Stimulated activated CD8-positive, alpha-beta memory T cell treated with anti-CD3 and anti-CD28 coated beads, Interleukin-12 subunit alpha, Interleukin-12 subunit beta, amount 100 ng/mL, for 4 hours (primary cell): ENCODE measurements around the gene RWDD3.

Source experiments
- DNase-seq: peaks from one replicate; pipeline ENCODE4 v3.0.0-alpha.2; 2020; ENCODE audit warnings: low read depth

RWDD3 gene

DNA sequence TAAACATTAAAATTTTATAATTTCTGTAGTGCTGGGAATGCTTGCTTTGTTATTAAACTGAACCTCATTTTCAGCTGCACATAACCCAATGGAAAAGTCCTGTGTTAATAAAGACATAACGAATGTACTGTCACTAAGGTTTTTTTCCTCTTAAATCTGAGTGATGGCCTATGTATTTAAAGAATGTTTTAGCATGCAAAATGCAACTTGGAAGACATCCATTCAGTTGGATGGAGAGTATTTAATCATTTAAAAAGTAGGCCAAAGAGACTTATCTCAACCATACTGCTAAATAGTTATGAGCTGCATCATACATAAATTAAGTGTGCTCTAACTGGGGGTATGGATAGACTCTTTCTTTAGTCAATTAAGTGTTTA lies 48.5 kb downstream of the RWDD3 start:
- no peak for DNase-seq

DNA sequence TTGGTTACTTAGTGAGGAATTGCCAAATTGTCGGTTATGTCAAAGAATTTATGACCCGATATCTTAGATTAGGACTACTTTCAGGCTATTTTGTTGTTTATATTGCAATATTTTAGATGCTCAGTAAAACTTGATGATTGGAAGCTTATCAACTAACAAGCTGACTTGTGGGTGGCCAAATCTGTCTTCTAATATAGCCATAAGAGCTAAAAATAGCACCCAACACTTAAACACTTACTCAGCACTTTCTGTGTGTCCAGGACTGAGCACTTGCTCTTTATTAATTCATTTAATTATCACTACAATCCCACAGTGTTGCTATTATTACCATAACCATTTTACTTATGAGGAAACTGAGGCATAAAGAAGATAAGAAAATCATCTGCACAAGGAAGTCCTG lies 50.4 kb downstream of the RWDD3 start:
- DNase-seq = no peak

DNA sequence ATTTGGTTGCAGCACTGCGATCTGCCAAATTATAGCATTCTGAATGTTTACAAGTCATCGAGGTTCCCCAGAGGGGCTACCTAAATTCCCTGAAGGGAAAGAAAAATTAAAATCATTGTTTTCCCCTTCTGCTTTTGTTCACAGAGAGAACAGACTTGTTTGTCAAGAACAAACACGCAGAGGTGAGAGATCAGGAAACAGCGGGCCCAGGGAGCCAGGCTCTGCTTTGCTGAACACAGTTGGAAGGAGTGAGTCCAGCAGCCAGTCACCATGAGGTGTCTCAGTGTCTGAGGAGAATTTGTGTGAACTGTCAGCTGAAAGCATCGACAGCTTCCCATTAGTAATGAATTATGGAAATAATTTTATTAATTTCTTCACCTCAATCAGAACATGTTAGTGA lies 52.5 kb downstream of the RWDD3 start:
- DNase-seq = no peak

DNA sequence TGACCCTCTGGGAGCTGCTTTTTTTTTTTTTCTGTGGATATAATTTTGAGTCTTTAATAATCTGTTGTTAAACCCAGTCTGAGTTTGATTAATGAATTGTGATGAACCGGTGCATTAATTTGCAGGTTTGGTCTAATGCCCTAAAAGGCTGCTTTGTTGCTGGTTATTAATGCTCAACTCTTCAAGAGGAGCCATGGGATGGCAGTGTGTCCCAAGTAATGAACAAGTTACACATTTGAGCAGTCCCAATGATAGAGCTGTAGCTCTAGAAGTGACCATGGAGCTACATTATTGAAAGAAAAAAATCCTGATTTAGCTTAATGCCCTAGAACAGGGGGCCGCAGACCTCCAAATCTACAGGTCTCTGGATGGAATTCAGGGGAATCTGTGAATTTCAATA lies 53.1 kb downstream of the RWDD3 start:
- no peak for DNase-seq

DNA sequence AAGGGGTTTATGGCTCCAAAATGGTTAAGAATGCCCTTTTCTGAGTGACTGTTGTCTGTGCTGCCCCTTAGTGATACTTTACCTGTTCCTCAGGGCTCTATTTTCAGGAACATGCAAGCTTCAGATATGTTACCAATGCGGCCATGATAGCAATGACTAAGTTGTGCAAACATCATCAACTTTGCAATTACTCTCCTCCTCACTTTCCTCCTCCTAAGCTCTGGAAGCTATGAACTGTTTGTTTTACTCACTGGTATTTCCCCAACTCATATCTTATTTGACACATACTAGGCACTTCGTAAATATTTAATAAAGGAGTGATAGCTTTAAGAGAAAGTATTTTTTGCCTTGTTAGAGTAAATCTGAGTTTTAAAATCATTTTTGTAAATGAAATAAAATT lies 53.8 kb downstream of the RWDD3 start:
- DNase-seq = no peak
